T-helper 1 cell treated with Interleukin-12 subunit alpha and Interleukin-12 subunit beta and Interleukin-4 antibody, amounts not matched to agents 30 μg/mL and 1 μg/mL, for 36 hours (primary cell): ENCODE data around the gene PPID.
"Not testable (repeated sequence)": the region's sequence is repeated elsewhere in the genome, so short reads cannot be mapped to it uniquely, and the experiment has no call there.

Experiments used
- H3K27ac Mint-ChIP-seq: one replicate; pipeline ENCODE4 v1.8.0; 2021; ENCODE audit warnings: mild to moderate bottlenecking, mixed read lengths
- H3K27me3 Mint-ChIP-seq: one replicate; pipeline ENCODE4 v1.8.0; 2021; ENCODE audit warnings: low read depth, mixed read lengths
- H3K36me3 Mint-ChIP-seq: one replicate; pipeline ENCODE4 v1.8.0; 2021; ENCODE audit warnings: low read depth, mixed read lengths
- H3K4me1 Mint-ChIP-seq: one replicate; pipeline ENCODE4 v1.8.0; 2021; ENCODE audit warnings: low read depth, mixed read lengths
- H3K4me3 Mint-ChIP-seq: one replicate; pipeline ENCODE4 v1.8.0; 2021; ENCODE audit warnings: mild to moderate bottlenecking, moderate library complexity, mixed read lengths
- H3K9me3 Mint-ChIP-seq: one replicate; pipeline ENCODE4 v1.8.0; 2021; ENCODE audit warnings: mixed read lengths

Gene PPID

DNA sequence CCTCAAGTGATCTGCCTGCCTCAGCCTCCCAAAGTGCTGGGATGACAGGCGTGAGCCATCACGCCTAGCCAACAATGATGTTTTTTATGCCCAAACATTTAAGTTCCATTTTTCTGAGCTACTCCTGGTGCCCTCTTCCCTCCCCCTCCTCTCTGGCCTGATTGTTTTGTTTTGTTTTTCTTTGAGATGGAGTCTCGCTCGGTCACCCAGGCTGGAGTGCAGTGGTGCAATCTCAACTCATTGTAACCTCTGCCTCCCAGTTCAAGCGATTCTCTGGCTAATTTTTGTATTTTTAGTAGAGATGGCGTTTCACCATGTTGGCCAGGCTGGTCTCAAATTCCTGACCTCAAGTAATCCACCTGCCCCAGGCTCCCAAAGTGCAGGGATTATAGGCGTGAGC lies 32.6 kb upstream of the PPID start:
- not testable (repeated sequence) for H3K36me3 Mint-ChIP-seq, H3K4me3 Mint-ChIP-seq, H3K27ac Mint-ChIP-seq, H3K9me3 Mint-ChIP-seq, H3K4me1 Mint-ChIP-seq
- peaks cover 31% of the 10 kb centered on the region for H3K27me3 Mint-ChIP-seq

DNA sequence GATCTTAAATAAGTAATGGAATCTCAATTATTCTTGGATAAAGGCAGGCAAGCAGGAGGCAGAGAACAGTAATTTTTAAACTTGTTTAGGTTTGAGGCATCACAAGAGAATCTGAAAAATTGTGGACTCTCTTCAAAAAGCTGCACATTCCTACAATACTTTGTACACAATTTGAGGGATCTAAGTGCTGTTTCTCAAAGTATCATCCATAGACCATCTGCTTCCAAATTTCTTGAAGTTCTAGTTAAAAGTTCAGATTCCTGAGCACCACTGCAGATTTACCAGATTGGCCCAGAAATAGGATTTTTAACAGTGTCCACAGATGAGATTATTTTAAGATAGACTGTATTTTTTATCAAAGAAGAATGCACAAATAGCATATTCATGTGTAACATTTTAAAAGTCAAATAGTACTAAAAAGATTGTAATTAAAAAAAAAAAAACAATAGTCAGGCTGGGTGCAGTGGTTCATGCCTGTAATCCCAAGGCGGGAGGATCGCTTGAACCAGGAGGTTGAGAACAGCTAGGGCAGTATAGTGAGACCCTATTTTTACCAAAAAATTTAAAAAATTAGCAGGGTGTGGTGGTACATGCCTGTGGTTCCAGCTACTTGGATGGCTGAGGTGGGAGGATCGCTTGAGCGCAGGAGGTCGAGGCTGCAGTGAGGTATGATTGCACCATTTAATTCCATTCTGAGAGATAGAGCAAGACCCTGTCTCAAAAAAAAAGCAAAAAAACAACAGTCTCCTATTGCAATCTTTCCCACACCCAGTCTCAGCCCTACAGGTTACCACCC lies 31.4 kb upstream of the PPID start:
- no peak overlapping the region for H3K4me3 Mint-ChIP-seq
- H3K4me1 Mint-ChIP-seq: no peaks in the 10 kb centered on the region
- H3K36me3 Mint-ChIP-seq: no peaks in the 10 kb centered on the region
- H3K9me3 Mint-ChIP-seq: no peaks in the 10 kb centered on the region
- peaks cover 36% of the 10 kb centered on the region for H3K27me3 Mint-ChIP-seq
- H3K27ac Mint-ChIP-seq: no peak overlapping the region

- Mint-ChIP-seq H3K4me3 (no peak overlapping the region), H3K9me3 (no peaks in the 10 kb centered on the region), H3K27me3 (peaks cover 11% of the 10 kb centered on the region), H3K36me3 (no peaks in the 10 kb centered on the region), H3K27ac (no peak overlapping the region), H3K4me1 (no peaks in the 10 kb centered on the region)
These were observed 27.2 kb upstream of the PPID start for GRCh38 chr4:158750379-158750778.

DNA sequence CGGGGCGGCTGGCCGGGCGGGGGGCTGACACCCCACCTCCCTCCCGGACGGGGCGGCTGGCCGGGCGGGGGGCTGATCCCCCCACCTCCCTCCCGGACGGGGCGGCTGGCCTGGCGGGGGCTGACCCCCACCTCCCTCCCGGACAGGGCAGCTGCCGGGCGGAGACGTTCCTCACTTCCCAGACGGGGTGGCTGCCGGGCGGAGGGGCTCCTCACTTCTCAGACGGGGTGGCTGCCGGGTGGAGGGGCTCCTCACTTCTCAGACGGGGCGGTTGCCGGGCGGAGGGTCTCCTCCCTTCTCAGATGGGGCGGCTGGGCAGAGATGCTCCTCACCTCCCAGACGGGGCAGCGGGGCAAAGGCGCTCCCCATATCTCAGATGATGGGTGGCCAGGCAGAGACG lies 23.3 kb upstream of the PPID start:
- H3K4me3 Mint-ChIP-seq, H3K4me1 Mint-ChIP-seq, H3K36me3 Mint-ChIP-seq, H3K27me3 Mint-ChIP-seq, H3K27ac Mint-ChIP-seq, H3K9me3 Mint-ChIP-seq: not testable (repeated sequence)

GRCh38 chr4:158741326-158742021 lies 18.3 kb upstream of the PPID start:
- Mint-ChIP-seq H3K4me3 (no peak overlapping the region), H3K27ac (no peak overlapping the region), H3K27me3 (no peaks in the 10 kb centered on the region), H3K9me3 (no peaks in the 10 kb centered on the region), H3K36me3 (no peaks in the 10 kb centered on the region), H3K4me1 (no peaks in the 10 kb centered on the region)

GRCh38 chr4:158739600-158739999 lies 16.4 kb upstream of the PPID start:
- H3K9me3 Mint-ChIP-seq: no peaks in the 10 kb centered on the region
- H3K36me3 Mint-ChIP-seq: no peaks in the 10 kb centered on the region
- no peak overlapping the region for H3K4me3 Mint-ChIP-seq
- no peaks in the 10 kb centered on the region for H3K4me1 Mint-ChIP-seq
- H3K27ac Mint-ChIP-seq: no peak overlapping the region
- no peaks in the 10 kb centered on the region for H3K27me3 Mint-ChIP-seq

DNA sequence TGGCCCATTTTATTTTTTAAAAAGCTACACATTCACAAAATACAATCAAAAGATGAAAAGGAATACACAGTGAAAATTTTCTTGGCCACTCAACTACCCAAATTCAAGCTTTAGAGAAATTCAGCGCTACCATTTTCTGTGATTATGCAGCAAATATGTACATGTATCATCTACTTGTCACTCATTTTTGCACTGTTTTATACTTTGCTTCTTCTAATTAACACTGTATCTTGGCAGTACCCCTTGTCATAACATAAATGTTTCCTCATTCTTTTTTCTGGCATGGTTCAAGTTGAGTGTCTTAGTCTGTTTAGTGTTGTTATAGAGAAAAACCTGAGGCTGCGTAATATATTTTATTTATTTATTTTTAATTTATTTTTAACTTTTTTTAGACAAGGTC lies 15.7 kb upstream of the PPID start:
- Mint-ChIP-seq H3K4me3 (no peak overlapping the region), H3K27me3 (peaks cover 4% of the 10 kb centered on the region), H3K27ac (no peak overlapping the region), H3K4me1 (no peaks in the 10 kb centered on the region), H3K36me3 (no peaks in the 10 kb centered on the region), H3K9me3 (no peaks in the 10 kb centered on the region)

- no peaks in the 10 kb centered on the region for H3K9me3 Mint-ChIP-seq
- no peak overlapping the region for H3K27ac Mint-ChIP-seq
- H3K4me3 Mint-ChIP-seq: no peak overlapping the region
- peaks cover 18% of the 10 kb centered on the region for H3K4me1 Mint-ChIP-seq
- H3K27me3 Mint-ChIP-seq: peaks cover 32% of the 10 kb centered on the region
- no peaks in the 10 kb centered on the region for H3K36me3 Mint-ChIP-seq
These were observed 6.7 kb upstream of the PPID start for GRCh38 chr4:158729716-158730559.

DNA sequence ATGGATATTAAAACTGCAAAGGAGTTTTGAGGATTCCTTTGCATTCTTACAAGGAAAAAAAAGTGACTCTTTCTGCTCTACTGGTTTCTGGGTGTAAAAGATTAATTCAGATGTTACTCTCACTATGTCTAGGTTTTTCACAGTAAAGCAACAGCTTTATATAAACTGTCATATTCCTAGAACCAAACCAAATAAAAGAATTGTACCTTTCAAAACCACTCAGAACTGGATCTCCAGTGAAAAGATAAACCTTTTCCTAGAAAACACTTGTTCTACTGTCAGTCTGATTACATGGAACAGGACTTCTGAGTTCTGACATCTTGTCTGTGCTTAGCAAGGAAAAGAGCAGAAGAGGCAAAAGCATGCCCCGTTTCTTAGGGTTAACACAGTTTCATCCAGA lies 5.0 kb upstream of the PPID start:
- peaks cover 28% of the 10 kb centered on the region for H3K4me1 Mint-ChIP-seq
- no peak overlapping the region for H3K27ac Mint-ChIP-seq

DNA sequence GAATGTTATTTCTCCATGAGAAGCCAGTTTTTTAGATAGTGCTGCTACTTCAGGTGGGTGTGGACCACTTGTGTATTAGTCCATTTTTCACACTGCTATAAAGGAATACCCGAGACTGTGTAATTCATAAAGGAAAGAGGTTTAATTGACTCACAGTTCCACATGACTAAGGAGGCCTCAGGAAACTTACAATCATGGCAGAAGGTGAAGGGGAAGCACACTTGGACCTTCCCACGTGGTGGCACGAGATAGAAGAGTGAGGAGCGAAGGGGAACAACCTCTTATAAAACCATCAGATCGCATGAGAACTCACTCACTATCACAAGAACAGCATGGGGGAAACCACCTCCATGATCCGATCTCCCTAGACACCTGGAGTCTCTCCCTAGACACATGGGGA lies 3.4 kb upstream of the PPID start:
- H3K27ac Mint-ChIP-seq: no peak overlapping the region
- no peak overlapping the region for H3K4me3 Mint-ChIP-seq
- H3K27me3 Mint-ChIP-seq: peaks cover 16% of the 10 kb centered on the region
- H3K36me3 Mint-ChIP-seq: peaks cover 5% of the 10 kb centered on the region
- H3K4me1 Mint-ChIP-seq: peaks cover 38% of the 10 kb centered on the region
- H3K9me3 Mint-ChIP-seq: no peaks in the 10 kb centered on the region

More for the DNA sequence above, 5.0 kb upstream of the PPID start:
- peaks cover 28% of the 10 kb centered on the region for H3K27me3 Mint-ChIP-seq
- no peak overlapping the region for H3K4me3 Mint-ChIP-seq
- H3K9me3 Mint-ChIP-seq: no peaks in the 10 kb centered on the region
- no peaks in the 10 kb centered on the region for H3K36me3 Mint-ChIP-seq

- peaks cover 9% of the 10 kb centered on the region for H3K27me3 Mint-ChIP-seq
- H3K36me3 Mint-ChIP-seq: peaks cover 16% of the 10 kb centered on the region
- H3K4me3 Mint-ChIP-seq: peak overlapping the region; percentile 41
- peak overlapping the region; percentile 100 for H3K27ac Mint-ChIP-seq
- H3K9me3 Mint-ChIP-seq: no peaks in the 10 kb centered on the region
- H3K4me1 Mint-ChIP-seq: peaks cover 44% of the 10 kb centered on the region
These were observed 1.4 kb upstream of the PPID start for GRCh38 chr4:158724637-158725036.

GRCh38 chr4:158722291-158722916 lies 792 bp downstream of the PPID start:
- H3K4me1 Mint-ChIP-seq: peaks cover 42% of the 10 kb centered on the region
- H3K9me3 Mint-ChIP-seq: no peaks in the 10 kb centered on the region
- peaks cover 4% of the 10 kb centered on the region for H3K27me3 Mint-ChIP-seq

DNA sequence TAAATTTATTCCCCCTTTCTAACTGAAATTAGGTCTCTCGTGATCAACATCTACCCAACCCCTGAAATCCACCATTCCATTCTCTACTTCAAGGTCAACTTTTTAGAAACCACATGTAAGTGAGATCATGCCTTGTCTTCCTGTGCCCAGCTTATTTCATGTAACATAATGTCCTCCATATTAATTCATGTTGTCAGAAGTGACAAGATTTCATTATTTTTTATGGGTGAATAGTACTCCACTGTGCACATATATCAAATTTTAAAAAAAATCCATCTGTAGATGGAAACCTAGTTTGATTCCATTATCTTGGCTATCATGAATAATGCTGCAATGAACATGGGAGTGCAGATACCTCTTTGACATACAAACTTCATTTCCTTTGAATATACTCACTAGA lies 1.5 kb downstream of the PPID start:
- Mint-ChIP-seq H3K4me1 (peaks cover 40% of the 10 kb centered on the region), H3K4me3 (peak overlapping the region; percentile 99), H3K36me3 (peaks cover 42% of the 10 kb centered on the region), H3K9me3 (no peaks in the 10 kb centered on the region), H3K27ac (peak overlapping the region; percentile 100), H3K27me3 (peaks cover 4% of the 10 kb centered on the region)

More at GRCh38 chr4:158722291-158722916, 792 bp downstream of the PPID start:
- Mint-ChIP-seq H3K27ac (peak overlapping the region; percentile 100), H3K36me3 (peaks cover 37% of the 10 kb centered on the region), H3K4me3 (peak overlapping the region; percentile 99)

DNA sequence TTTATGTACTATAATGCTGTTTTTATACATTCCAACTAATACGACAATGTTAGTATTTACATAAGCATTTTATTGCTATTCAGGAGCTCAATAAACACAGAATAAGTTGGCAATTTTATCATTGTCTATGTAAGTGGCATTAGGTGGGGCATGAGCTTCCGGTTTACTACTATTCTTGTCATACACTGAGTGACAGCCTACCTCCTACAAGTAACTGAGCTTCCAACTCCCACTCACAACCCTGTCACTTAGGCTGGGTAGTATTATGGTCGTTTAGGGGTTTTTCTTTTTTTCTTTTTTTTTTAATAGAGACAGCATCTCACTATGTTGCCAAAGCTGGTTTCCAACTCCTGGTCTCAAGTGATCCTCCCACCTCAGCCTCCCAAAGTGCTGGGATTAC lies 7.4 kb downstream of the PPID start:
- no peak overlapping the region for H3K4me3 Mint-ChIP-seq
- peaks cover 19% of the 10 kb centered on the region for H3K4me1 Mint-ChIP-seq
- H3K27ac Mint-ChIP-seq: no peak overlapping the region
- H3K36me3 Mint-ChIP-seq: peaks cover 62% of the 10 kb centered on the region
- no peaks in the 10 kb centered on the region for H3K9me3 Mint-ChIP-seq
- no peaks in the 10 kb centered on the region for H3K27me3 Mint-ChIP-seq
